Measurements from ENCODE around the gene KY.

- TF ChIP-seq POLR2A (IDR thresholded peaks at IDR 0.05) (no peak), CTCF (IDR thresholded peaks at IDR 0.05) (no peak)
These were observed 10.4 kb downstream of the KY start for GRCh38 chr3:134640378-134640777.

All from breast epithelium (tissue), 3 donors.